Skeletal muscle satellite cell (primary cell): ENCODE measurements around the gene PAN3.

Experiments used
- H3K27me3 ChIP-seq: 2 replicates; pipeline ENCODE4 v1.7.0; 2013; ENCODE audit warnings: low read length; ENCODE audit not compliant: control insufficient read depth, insufficient read depth
- H3K36me3 ChIP-seq: 2 replicates; pipeline ENCODE4 v1.7.0; 2013; ENCODE audit warnings: mild to moderate bottlenecking, control low read depth, low read length; ENCODE audit not compliant: insufficient read depth
- H3K4me1 ChIP-seq: 2 replicates; pipeline ENCODE4 v1.7.0; 2013; ENCODE audit warnings: low read length; ENCODE audit not compliant: control insufficient read depth, insufficient read depth
- H3K4me2 ChIP-seq: 2 replicates; pipeline ENCODE4 v1.7.0; 2013; ENCODE audit warnings: mild to moderate bottlenecking, low read length
- H3K4me3 ChIP-seq: 2 replicates; pipeline ENCODE4 v1.7.0; 2013; ENCODE audit warnings: low read length
- H3K9ac ChIP-seq: 2 replicates; pipeline ENCODE4 v1.7.0; 2013; ENCODE audit warnings: mild to moderate bottlenecking, low read depth, low read length, moderate library complexity
- H3K9me3 ChIP-seq: replicated peaks from 2 replicates; pipeline ENCODE4 v1.7.0; 2013; ENCODE audit warnings: mild to moderate bottlenecking, control low read depth, low read length

Gene PAN3

GRCh38 chr13:28229522-28230411, 91.4 kb downstream of the PAN3 start:
- Histone ChIP-seq H3K36me3 (peaks cover 9% of the 10 kb centered on the region), H3K4me2 (no peak overlapping the region), H3K4me3 (no peak overlapping the region)

GRCh38 chr13:28231642-28232041, 93.3 kb downstream of the PAN3 start:
- H3K9ac ChIP-seq, result no peak overlapping the region
- no peaks in the 10 kb centered on the region for H3K9me3 ChIP-seq
- no peaks in the 10 kb centered on the region for H3K27me3 ChIP-seq
- H3K4me2 ChIP-seq, result no peak overlapping the region
- H3K36me3 ChIP-seq, result peaks cover 5% of the 10 kb centered on the region
- H3K4me3 ChIP-seq, result no peak overlapping the region
- H3K4me1 ChIP-seq, result no peaks in the 10 kb centered on the region

More at GRCh38 chr13:28229522-28230411, 91.4 kb downstream of the PAN3 start:
- Histone ChIP-seq H3K9ac (no peak overlapping the region), H3K4me1 (no peaks in the 10 kb centered on the region), H3K9me3 (no peaks in the 10 kb centered on the region), H3K27me3 (no peaks in the 10 kb centered on the region)

GRCh38 chr13:28237944-28238343, 99.6 kb downstream of the PAN3 start:
- Histone ChIP-seq H3K36me3 (no peaks in the 10 kb centered on the region), H3K4me1 (no peaks in the 10 kb centered on the region), H3K27me3 (no peaks in the 10 kb centered on the region), H3K4me2 (no peak overlapping the region), H3K4me3 (no peak overlapping the region), H3K9me3 (no peaks in the 10 kb centered on the region), H3K9ac (no peak overlapping the region)

GRCh38 chr13:28239374-28239773, 101.0 kb downstream of the PAN3 start:
- Histone ChIP-seq H3K36me3 (no peaks in the 10 kb centered on the region), H3K4me3 (no peak overlapping the region), H3K27me3 (no peaks in the 10 kb centered on the region), H3K9ac (no peak overlapping the region), H3K9me3 (no peaks in the 10 kb centered on the region), H3K4me2 (no peak overlapping the region), H3K4me1 (no peaks in the 10 kb centered on the region)

- Histone ChIP-seq H3K4me3 (no peak overlapping the region), H3K4me2 (no peak overlapping the region), H3K27me3 (no peaks in the 10 kb centered on the region), H3K9me3 (no peaks in the 10 kb centered on the region), H3K9ac (no peak overlapping the region), H3K36me3 (no peaks in the 10 kb centered on the region), H3K4me1 (no peaks in the 10 kb centered on the region)
Observed at GRCh38 chr13:28245465-28245864, 107.1 kb downstream of the PAN3 start.

- H3K9ac ChIP-seq, result no peak overlapping the region
- H3K36me3 ChIP-seq, result no peaks in the 10 kb centered on the region
- H3K4me3 ChIP-seq, result no peak overlapping the region
- H3K4me1 ChIP-seq, result no peaks in the 10 kb centered on the region
- no peaks in the 10 kb centered on the region for H3K27me3 ChIP-seq
- no peak overlapping the region for H3K4me2 ChIP-seq
- H3K9me3 ChIP-seq, result no peaks in the 10 kb centered on the region
Observed at GRCh38 chr13:28246891-28247290, 108.5 kb downstream of the PAN3 start.

GRCh38 chr13:28248080-28248479, 109.7 kb downstream of the PAN3 start:
- Histone ChIP-seq H3K36me3 (no peaks in the 10 kb centered on the region), H3K9ac (no peak overlapping the region), H3K27me3 (no peaks in the 10 kb centered on the region), H3K9me3 (no peaks in the 10 kb centered on the region), H3K4me1 (no peaks in the 10 kb centered on the region), H3K4me3 (no peak overlapping the region), H3K4me2 (no peak overlapping the region)

- Histone ChIP-seq H3K4me3 (no peak overlapping the region), H3K9ac (no peak overlapping the region), H3K27me3 (no peaks in the 10 kb centered on the region), H3K36me3 (no peaks in the 10 kb centered on the region), H3K9me3 (no peaks in the 10 kb centered on the region), H3K4me2 (no peak overlapping the region), H3K4me1 (no peaks in the 10 kb centered on the region)
Observed at GRCh38 chr13:28250542-28250941, 112.2 kb downstream of the PAN3 start.

GRCh38 chr13:28251466-28251865, 113.1 kb downstream of the PAN3 start:
- Histone ChIP-seq H3K9me3 (no peaks in the 10 kb centered on the region), H3K4me2 (no peak overlapping the region), H3K27me3 (no peaks in the 10 kb centered on the region), H3K4me3 (no peak overlapping the region), H3K36me3 (no peaks in the 10 kb centered on the region), H3K4me1 (no peaks in the 10 kb centered on the region), H3K9ac (no peak overlapping the region)

GRCh38 chr13:28252547-28252946, 114.2 kb downstream of the PAN3 start:
- no peak overlapping the region for H3K4me2 ChIP-seq
- peaks cover 8% of the 10 kb centered on the region for H3K36me3 ChIP-seq
- no peaks in the 10 kb centered on the region for H3K27me3 ChIP-seq
- H3K9ac ChIP-seq, result no peak overlapping the region
- no peaks in the 10 kb centered on the region for H3K4me1 ChIP-seq
- H3K4me3 ChIP-seq, result no peak overlapping the region
- no peaks in the 10 kb centered on the region for H3K9me3 ChIP-seq

- H3K4me3 ChIP-seq, result no peak overlapping the region
- peaks cover 20% of the 10 kb centered on the region for H3K36me3 ChIP-seq
- H3K9ac ChIP-seq, result no peak overlapping the region
- H3K27me3 ChIP-seq, result no peaks in the 10 kb centered on the region
- no peaks in the 10 kb centered on the region for H3K4me1 ChIP-seq
- no peaks in the 10 kb centered on the region for H3K9me3 ChIP-seq
- no peak overlapping the region for H3K4me2 ChIP-seq
Observed at GRCh38 chr13:28257305-28257704, 119.0 kb downstream of the PAN3 start.

GRCh38 chr13:28258417-28258816, 120.1 kb downstream of the PAN3 start:
- Histone ChIP-seq H3K36me3 (peaks cover 21% of the 10 kb centered on the region), H3K4me2 (no peak overlapping the region), H3K4me1 (no peaks in the 10 kb centered on the region), H3K4me3 (no peak overlapping the region), H3K9ac (no peak overlapping the region), H3K27me3 (no peaks in the 10 kb centered on the region), H3K9me3 (no peaks in the 10 kb centered on the region)
